Body of pancreas (tissue), 4 donors: ENCODE measurements around the gene NCAN.

Experiments
- POLR2A ChIP-seq, 3 donors: fragments of 450-650 bp; IDR thresholded peaks; one replicate each; pipeline ENCODE4 v1.6.1; 2016; ENCODE audit warnings: antibody characterized with exemption in 3 of 3, mild to moderate bottlenecking in 2 of 3
- TF ChIP-seq, protein P1 (sequence below), 7 experiments: fragments of 450-650 bp in 4 of 7; fragments of 200-600 bp in 3 of 7; sonication (generic) in 3 of 7; IDR thresholded peaks; one replicate each; pipeline ENCODE4 v1.5.1; 2016 to 2019; ENCODE audit warnings: antibody characterized with exemption in 7 of 7

DNA sequence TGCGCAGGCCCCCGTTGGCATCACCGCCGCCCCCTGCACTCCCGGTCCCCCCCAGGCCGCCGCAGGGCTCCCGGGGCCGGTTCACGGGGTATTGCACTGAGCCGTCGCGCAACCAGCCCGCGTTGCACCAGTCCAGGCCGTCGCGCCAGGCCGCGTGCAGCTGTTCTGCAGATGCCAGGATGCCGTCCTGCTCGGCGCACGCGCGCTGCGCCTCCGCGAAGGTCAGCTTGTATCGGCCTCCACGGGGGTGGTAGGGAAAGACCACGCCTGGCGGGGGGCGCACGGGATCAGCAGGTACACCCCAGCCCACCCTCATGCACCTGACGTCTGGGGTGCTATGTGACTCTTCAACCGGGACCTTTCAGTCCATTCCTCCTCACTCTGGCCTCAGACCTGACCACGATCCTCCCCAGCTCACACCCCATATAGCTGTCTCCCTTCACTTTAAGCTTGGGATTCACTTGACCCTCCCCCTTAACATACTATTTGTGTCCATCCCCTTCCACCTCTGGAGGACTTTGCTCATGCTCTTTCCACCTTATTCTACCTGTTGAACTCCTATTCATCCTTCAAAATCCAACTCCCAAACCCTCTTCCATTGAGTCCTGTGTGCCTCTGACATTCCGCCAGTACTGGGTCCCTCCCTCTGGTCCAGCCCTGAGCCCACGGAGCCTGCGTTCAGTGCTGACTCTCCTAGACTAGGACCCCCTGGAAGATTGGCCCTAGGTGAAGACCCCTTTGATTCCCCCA is 47.0 kb downstream of the NCAN start:
- no peak for TF ChIP-seq POLR2A (IDR thresholded peaks at IDR 0.05)
- TF ChIP-seq, protein P1, sequence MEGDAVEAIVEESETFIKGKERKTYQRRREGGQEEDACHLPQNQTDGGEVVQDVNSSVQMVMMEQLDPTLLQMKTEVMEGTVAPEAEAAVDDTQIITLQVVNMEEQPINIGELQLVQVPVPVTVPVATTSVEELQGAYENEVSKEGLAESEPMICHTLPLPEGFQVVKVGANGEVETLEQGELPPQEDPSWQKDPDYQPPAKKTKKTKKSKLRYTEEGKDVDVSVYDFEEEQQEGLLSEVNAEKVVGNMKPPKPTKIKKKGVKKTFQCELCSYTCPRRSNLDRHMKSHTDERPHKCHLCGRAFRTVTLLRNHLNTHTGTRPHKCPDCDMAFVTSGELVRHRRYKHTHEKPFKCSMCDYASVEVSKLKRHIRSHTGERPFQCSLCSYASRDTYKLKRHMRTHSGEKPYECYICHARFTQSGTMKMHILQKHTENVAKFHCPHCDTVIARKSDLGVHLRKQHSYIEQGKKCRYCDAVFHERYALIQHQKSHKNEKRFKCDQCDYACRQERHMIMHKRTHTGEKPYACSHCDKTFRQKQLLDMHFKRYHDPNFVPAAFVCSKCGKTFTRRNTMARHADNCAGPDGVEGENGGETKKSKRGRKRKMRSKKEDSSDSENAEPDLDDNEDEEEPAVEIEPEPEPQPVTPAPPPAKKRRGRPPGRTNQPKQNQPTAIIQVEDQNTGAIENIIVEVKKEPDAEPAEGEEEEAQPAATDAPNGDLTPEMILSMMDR (IDR thresholded peaks at IDR 0.05) = no peak
